T-helper 17 cell (primary cell): ENCODE data around the gene FAM107A. TPM values are rescaled to one million over a fixed set of nuclear protein-coding genes. Genes with fewer than 3 reads are reported as not detected.
A peak's percentile ranks its signal among the peaks of the same experiment; 100 is the strongest.

Experiments used
- ATAC-seq: fragments of 150-1000 bp; cut with Tn5 transposase; 2 replicates; pipeline ENCODE4 v1.10.0; 2021; ENCODE audit warnings: mild to moderate bottlenecking, moderate library complexity
- DNase-seq, 3 donors: peaks; one replicate each; pipeline versions ENCODE4 v3.0.0 to v3.0.0-alpha.2; 2020 to 2021
- H3K9me3 ChIP-seq: one replicate; pipeline ENCODE4 v1.7.0; 2013; ENCODE audit warnings: low read length, mild to moderate bottlenecking; ENCODE audit not compliant: control insufficient read depth, poor library complexity, severe bottlenecking
- H3K27ac Mint-ChIP-seq: one replicate; pipeline ENCODE4 v1.8.0; 2022; ENCODE audit warnings: mild to moderate bottlenecking, moderate library complexity, mixed read lengths
- H3K27me3 Mint-ChIP-seq: one replicate; pipeline ENCODE4 v1.8.0; 2022; ENCODE audit warnings: mixed read lengths
- H3K36me3 Mint-ChIP-seq: one replicate; pipeline ENCODE4 v1.8.0; 2022; ENCODE audit warnings: low read depth, mixed read lengths
- H3K4me1 Mint-ChIP-seq: one replicate; pipeline ENCODE4 v1.8.0; 2022; ENCODE audit warnings: mild to moderate bottlenecking, mixed read lengths
- H3K4me3 Mint-ChIP-seq: one replicate; pipeline ENCODE4 v1.8.0; 2022; ENCODE audit warnings: mild to moderate bottlenecking, moderate library complexity, mixed read lengths
- total RNA-seq, 4 donors: library from RNA in 2 of 4; stranded (reverse) in 2 of 4; gene quantifications; one replicate each; pipeline ENCODE4 v1.2.3 and lab custom pipeline; 2022 to 2026

Gene FAM107A
- total RNA-seq, 2 donors from 2014 or later = not detected

- H3K9me3 ChIP-seq = no peaks in the 10 kb centered on the region
- H3K4me3 Mint-ChIP-seq = no peak overlapping the region
- H3K27me3 Mint-ChIP-seq = peaks cover 29% of the 10 kb centered on the region
Observed at GRCh38 chr3:58570851-58571250, 6.3 kb downstream of the FAM107A start.

GRCh38 chr3:58569287-58570001, 7.7 kb downstream of the FAM107A start:
- no peaks in the 10 kb centered on the region for H3K9me3 ChIP-seq
- Mint-ChIP-seq H3K36me3 (no peaks in the 10 kb centered on the region), H3K27me3 (peaks cover 25% of the 10 kb centered on the region), H3K4me3 (no peak overlapping the region), H3K4me1 (peaks cover 6% of the 10 kb centered on the region), H3K27ac (no peak overlapping the region)
- DNase-seq (no peak), ATAC-seq (no peak)

More at GRCh38 chr3:58570851-58571250, 6.3 kb downstream of the FAM107A start:
- Mint-ChIP-seq H3K27ac (no peak overlapping the region), H3K36me3 (no peaks in the 10 kb centered on the region), H3K4me1 (peaks cover 6% of the 10 kb centered on the region)
- ATAC-seq (no peak), DNase-seq (no peak)

GRCh38 chr3:58568572-58569286, 8.5 kb downstream of the FAM107A start:
- H3K4me1 Mint-ChIP-seq = peaks cover 6% of the 10 kb centered on the region
- peak; percentile 65 for ATAC-seq
- peak overlapping the region; percentile 69 for H3K4me3 Mint-ChIP-seq

GRCh38 chr3:58567251-58567515, 10.0 kb downstream of the FAM107A start:
- no peak for ATAC-seq
- no peak for DNase-seq
- Mint-ChIP-seq H3K4me1 (peaks cover 6% of the 10 kb centered on the region), H3K36me3 (peaks cover 2% of the 10 kb centered on the region), H3K27me3 (peaks cover 17% of the 10 kb centered on the region), H3K4me3 (no peak overlapping the region), H3K27ac (no peak overlapping the region)
- H3K9me3 ChIP-seq = no peaks in the 10 kb centered on the region

More at GRCh38 chr3:58568572-58569286, 8.5 kb downstream of the FAM107A start:
- peak overlapping the region; percentile 34 for H3K27ac Mint-ChIP-seq
- DNase-seq = peak; percentile 39 to 65 (median 60)
- H3K27me3 Mint-ChIP-seq = peaks cover 21% of the 10 kb centered on the region
- H3K9me3 ChIP-seq = no peaks in the 10 kb centered on the region
- no peaks in the 10 kb centered on the region for H3K36me3 Mint-ChIP-seq

GRCh38 chr3:58566398-58567250, 10.6 kb downstream of the FAM107A start:
- no peak for DNase-seq
- H3K4me3 Mint-ChIP-seq = no peak overlapping the region
- no peak for ATAC-seq
- H3K27me3 Mint-ChIP-seq = peaks cover 11% of the 10 kb centered on the region
- peaks cover 6% of the 10 kb centered on the region for H3K4me1 Mint-ChIP-seq
- H3K9me3 ChIP-seq = no peaks in the 10 kb centered on the region
- no peak overlapping the region for H3K27ac Mint-ChIP-seq
- H3K36me3 Mint-ChIP-seq = peaks cover 2% of the 10 kb centered on the region

GRCh38 chr3:58565621-58566397, 11.4 kb downstream of the FAM107A start:
- Mint-ChIP-seq H3K36me3 (peaks cover 2% of the 10 kb centered on the region), H3K27ac (no peak overlapping the region), H3K4me1 (peaks cover 6% of the 10 kb centered on the region), H3K27me3 (peaks cover 10% of the 10 kb centered on the region), H3K4me3 (no peak overlapping the region)
- H3K9me3 ChIP-seq = no peaks in the 10 kb centered on the region
- DNase-seq (no peak), ATAC-seq (no peak)

GRCh38 chr3:58564456-58565160, 12.6 kb downstream of the FAM107A start:
- DNase-seq (no peak), ATAC-seq (no peak)
- Mint-ChIP-seq H3K27me3 (peaks cover 10% of the 10 kb centered on the region), H3K36me3 (peaks cover 2% of the 10 kb centered on the region), H3K4me1 (peaks cover 6% of the 10 kb centered on the region), H3K4me3 (no peak overlapping the region), H3K27ac (no peak overlapping the region)
- H3K9me3 ChIP-seq = no peaks in the 10 kb centered on the region

GRCh38 chr3:58564054-58564453, 13.1 kb downstream of the FAM107A start:
- H3K27me3 Mint-ChIP-seq = peaks cover 9% of the 10 kb centered on the region
- no peak for DNase-seq
- ATAC-seq = no peak
- H3K9me3 ChIP-seq = no peaks in the 10 kb centered on the region
- H3K27ac Mint-ChIP-seq = no peak overlapping the region
- H3K4me1 Mint-ChIP-seq = peaks cover 5% of the 10 kb centered on the region
- no peak overlapping the region for H3K4me3 Mint-ChIP-seq
- H3K36me3 Mint-ChIP-seq = peaks cover 2% of the 10 kb centered on the region

- H3K27ac Mint-ChIP-seq = no peak overlapping the region
- H3K27me3 Mint-ChIP-seq = peaks cover 4% of the 10 kb centered on the region
- ATAC-seq (no peak), DNase-seq (no peak)
- H3K9me3 ChIP-seq = no peaks in the 10 kb centered on the region
- peak overlapping the region; percentile 4 for H3K4me3 Mint-ChIP-seq
- H3K36me3 Mint-ChIP-seq = peaks cover 2% of the 10 kb centered on the region
- H3K4me1 Mint-ChIP-seq = peaks cover under 1% of the 10 kb centered on the region
Observed at GRCh38 chr3:58563386-58564035, 13.7 kb downstream of the FAM107A start.

GRCh38 chr3:58562498-58562897, 14.7 kb downstream of the FAM107A start:
- H3K4me1 Mint-ChIP-seq = no peaks in the 10 kb centered on the region
- ATAC-seq = no peak
- DNase-seq = no peak

GRCh38 chr3:58560771-58561311, 16.4 kb downstream of the FAM107A start:
- DNase-seq (no peak), ATAC-seq (no peak)
- Mint-ChIP-seq H3K27me3 (peaks cover 7% of the 10 kb centered on the region), H3K4me3 (no peak overlapping the region), H3K36me3 (peaks cover 2% of the 10 kb centered on the region), H3K4me1 (no peaks in the 10 kb centered on the region), H3K27ac (no peak overlapping the region)
- H3K9me3 ChIP-seq = no peaks in the 10 kb centered on the region

More at GRCh38 chr3:58562498-58562897, 14.7 kb downstream of the FAM107A start:
- Mint-ChIP-seq H3K27ac (no peak overlapping the region), H3K4me3 (no peak overlapping the region), H3K27me3 (peaks cover 4% of the 10 kb centered on the region), H3K36me3 (peaks cover 2% of the 10 kb centered on the region)
- no peaks in the 10 kb centered on the region for H3K9me3 ChIP-seq

- peaks cover 2% of the 10 kb centered on the region for H3K36me3 Mint-ChIP-seq
- ATAC-seq = no peak
- no peak for DNase-seq
- peaks cover 14% of the 10 kb centered on the region for H3K27me3 Mint-ChIP-seq
- H3K4me1 Mint-ChIP-seq = no peaks in the 10 kb centered on the region
- no peaks in the 10 kb centered on the region for H3K9me3 ChIP-seq
- no peak overlapping the region for H3K4me3 Mint-ChIP-seq
- no peak overlapping the region for H3K27ac Mint-ChIP-seq
Observed at GRCh38 chr3:58559586-58559985, 17.6 kb downstream of the FAM107A start.
